ENCODE measurements around the gene RASA3.

GRCh38 chr13:113996081-113996911 lies 136.1 kb downstream of the RASA3 start:
- no peak for TF ChIP-seq CTCF (IDR thresholded peaks at IDR 0.05; ENCODE audit: insufficient read depth, low read depth, low read length)
- TF ChIP-seq EZH2 (IDR thresholded peaks at IDR 0.05; ENCODE audit: insufficient read depth, low read length), result no peak

All from astrocyte (in vitro differentiated cells and primary cell).